Fibroblast of lung (primary cell): ENCODE results near the gene PCK2.

Experiments
- EZH2 ChIP-seq: IDR thresholded peaks from 2 replicates; pipeline ENCODE4 v1.5.1; 2012; ENCODE audit warnings: low read length, control low read depth, mild to moderate bottlenecking; ENCODE audit errors: missing control alignments
- TF ChIP-seq, protein P1 (sequence below), 2 donors: IDR thresholded peaks in 1 of 2; conservative IDR thresholded peaks in 1 of 2; 1 replicate in 1 of 2; 2 replicates in 1 of 2; pipeline ENCODE4 v1.5.1; 2011 to 2012; ENCODE audit warnings: low read length in 2 of 2, control low read depth in 1 of 2, inconsistent platforms in 1 of 2, low read depth in 1 of 2, mild to moderate bottlenecking in 1 of 2

DNA sequence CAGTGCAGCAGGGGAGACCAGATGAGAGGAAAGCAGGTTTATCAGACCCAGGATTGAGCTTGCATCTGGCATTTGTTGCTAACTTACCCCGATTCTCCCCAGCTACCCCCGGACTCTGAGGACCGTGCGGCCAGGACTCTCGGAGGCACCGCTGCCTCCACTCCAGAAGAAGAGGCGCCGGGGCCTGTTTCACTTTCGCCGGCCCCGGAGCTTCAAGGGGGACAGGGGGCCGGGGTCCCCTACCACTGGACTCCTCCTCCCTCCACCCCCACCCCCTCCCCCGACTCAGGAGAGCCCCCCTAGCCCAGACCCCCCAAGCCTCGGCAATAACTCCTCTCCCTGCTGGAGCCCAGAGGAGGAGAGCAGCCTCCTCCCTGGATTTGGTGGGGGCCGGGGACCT is 29.3 kb upstream of the PCK2 start:
- TF ChIP-seq, protein P1, sequence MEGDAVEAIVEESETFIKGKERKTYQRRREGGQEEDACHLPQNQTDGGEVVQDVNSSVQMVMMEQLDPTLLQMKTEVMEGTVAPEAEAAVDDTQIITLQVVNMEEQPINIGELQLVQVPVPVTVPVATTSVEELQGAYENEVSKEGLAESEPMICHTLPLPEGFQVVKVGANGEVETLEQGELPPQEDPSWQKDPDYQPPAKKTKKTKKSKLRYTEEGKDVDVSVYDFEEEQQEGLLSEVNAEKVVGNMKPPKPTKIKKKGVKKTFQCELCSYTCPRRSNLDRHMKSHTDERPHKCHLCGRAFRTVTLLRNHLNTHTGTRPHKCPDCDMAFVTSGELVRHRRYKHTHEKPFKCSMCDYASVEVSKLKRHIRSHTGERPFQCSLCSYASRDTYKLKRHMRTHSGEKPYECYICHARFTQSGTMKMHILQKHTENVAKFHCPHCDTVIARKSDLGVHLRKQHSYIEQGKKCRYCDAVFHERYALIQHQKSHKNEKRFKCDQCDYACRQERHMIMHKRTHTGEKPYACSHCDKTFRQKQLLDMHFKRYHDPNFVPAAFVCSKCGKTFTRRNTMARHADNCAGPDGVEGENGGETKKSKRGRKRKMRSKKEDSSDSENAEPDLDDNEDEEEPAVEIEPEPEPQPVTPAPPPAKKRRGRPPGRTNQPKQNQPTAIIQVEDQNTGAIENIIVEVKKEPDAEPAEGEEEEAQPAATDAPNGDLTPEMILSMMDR (conservative IDR thresholded peaks at IDR 0.05 in 1 of 2, IDR thresholded peaks at IDR 0.05 in 1 of 2; ENCODE audit: low read depth in 1 of 2, low read length in 2 of 2), result no peak
- no peak for TF ChIP-seq EZH2
